ENCODE data around the gene PIGC.

Gene PIGC

GRCh38 chr1:172477741-172478140 is 33.9 kb upstream of the PIGC start:
- WGBS (ENCODE audit: extremely low coverage, insufficient coverage, insufficient read length), result no CpG with 5 or more reads among the region's 1 CpG
- Histone ChIP-seq H2BK12ac (ENCODE audit: low read length) (no peak overlapping the region), H3K79me1 (ENCODE audit: low read length) (peaks cover 28% of the 10 kb centered on the region), H3K27me3 (ENCODE audit: insufficient read depth, low read length) (no peaks in the 10 kb centered on the region), H4K8ac (ENCODE audit: low read depth, low read length) (no peak overlapping the region), H3K36me3 (ENCODE audit: control insufficient read depth in 1 of 2, insufficient read depth in 2 of 2, low read length in 2 of 2) (no peaks in the 10 kb centered on the region), H4K91ac (ENCODE audit: low read depth, low read length) (no peak overlapping the region), H3K4me1 (ENCODE audit: control insufficient read depth in 1 of 2, insufficient read depth in 2 of 2, low read length in 2 of 2) (peaks cover 9 to 22% of the 10 kb centered on the region in 2 experiments), H2AK5ac (ENCODE audit: low read length) (no peak overlapping the region), H3K9me3 (ENCODE audit: insufficient read depth, low read depth, low read length) (no peaks in the 10 kb centered on the region), H2BK120ac (ENCODE audit: insufficient read depth, low read length, poor library complexity) (no peak overlapping the region), H3K18ac (ENCODE audit: low read length) (no peak overlapping the region), H3K23ac (ENCODE audit: low read length) (no peak overlapping the region), H3K4ac (ENCODE audit: low read depth, low read length) (no peak overlapping the region), H3K4me3 (ENCODE audit: low read depth, low read length) (no peak overlapping the region), H3K27ac (ENCODE audit: low read depth, low read length) (peak overlapping the region; percentile 98), H3K14ac (ENCODE audit: low read length) (no peak overlapping the region), H3K4me2 (ENCODE audit: low read length) (no peak overlapping the region), H2BK5ac (ENCODE audit: low read depth, low read length, poor library complexity) (no peak overlapping the region), H4K12ac (ENCODE audit: low read depth, low read length) (no peak overlapping the region), H3K79me2 (ENCODE audit: control insufficient read depth, insufficient read depth, low read length, poor library complexity) (peaks cover 3% of the 10 kb centered on the region), H3K9ac (ENCODE audit: low read length) (no peak overlapping the region), H2AFZ (ENCODE audit: insufficient read depth, low read length, poor library complexity) (no peak overlapping the region)
- peak; percentile 31 to 43 for DNase-seq

DNA sequence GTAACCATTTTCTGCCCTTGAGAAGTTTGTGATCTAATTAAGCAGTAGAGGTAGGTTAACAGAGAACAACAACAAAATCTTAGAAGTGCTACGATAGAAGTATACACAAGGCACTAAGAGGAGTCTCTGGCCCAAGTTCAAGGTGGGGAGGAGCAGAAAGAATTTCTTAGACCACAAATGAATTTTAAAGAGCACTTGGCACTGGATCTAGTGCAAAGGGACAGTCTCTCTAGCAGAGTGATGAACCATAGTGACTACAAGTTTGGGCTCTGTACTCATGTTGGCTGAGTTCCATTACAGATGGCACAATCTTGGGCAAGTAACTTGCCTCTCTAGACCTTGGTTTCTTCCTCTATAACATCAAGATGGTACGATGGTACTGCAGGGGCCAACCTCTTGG is 33.3 kb upstream of the PIGC start:
- Histone ChIP-seq H2BK12ac (ENCODE audit: low read length) (peak overlapping the region; percentile 97), H3K36me3 (ENCODE audit: control insufficient read depth in 1 of 2, insufficient read depth in 2 of 2, low read length in 2 of 2) (no peaks in the 10 kb centered on the region), H3K27me3 (ENCODE audit: insufficient read depth, low read length) (no peaks in the 10 kb centered on the region), H3K14ac (ENCODE audit: low read length) (peak overlapping the region; percentile 96), H3K23ac (ENCODE audit: low read length) (no peak overlapping the region), H4K12ac (ENCODE audit: low read depth, low read length) (no peak overlapping the region), H3K79me2 (ENCODE audit: control insufficient read depth, insufficient read depth, low read length, poor library complexity) (peaks cover 3% of the 10 kb centered on the region), H2AK5ac (ENCODE audit: low read length) (peak overlapping the region; percentile 100), H3K9me3 (ENCODE audit: insufficient read depth, low read depth, low read length) (no peaks in the 10 kb centered on the region), H3K4me3 (ENCODE audit: low read depth, low read length) (no peak overlapping the region), H4K8ac (ENCODE audit: low read depth, low read length) (peak overlapping the region; percentile 87), H3K79me1 (ENCODE audit: low read length) (peaks cover 26% of the 10 kb centered on the region), H2BK120ac (ENCODE audit: insufficient read depth, low read length, poor library complexity) (peak overlapping the region; percentile 99), H3K4me2 (ENCODE audit: low read length) (no peak overlapping the region), H4K91ac (ENCODE audit: low read depth, low read length) (peak overlapping the region; percentile 100), H3K4me1 (ENCODE audit: control insufficient read depth in 1 of 2, insufficient read depth in 2 of 2, low read length in 2 of 2) (peaks cover 7 to 19% of the 10 kb centered on the region in 2 experiments), H2BK5ac (ENCODE audit: low read depth, low read length, poor library complexity) (peak overlapping the region; percentile 100), H3K18ac (ENCODE audit: low read length) (peak overlapping the region; percentile 98), H3K4ac (ENCODE audit: low read depth, low read length) (peak overlapping the region; percentile 99), H3K27ac (ENCODE audit: low read depth, low read length) (peak overlapping the region; percentile 98), H2AFZ (ENCODE audit: insufficient read depth, low read length, poor library complexity) (no peak overlapping the region), H3K9ac (ENCODE audit: low read length) (no peak overlapping the region)
- DNase-seq, result no peak
- no CpG with 5 or more reads among the region's 2 CpGs for WGBS (ENCODE audit: extremely low coverage, insufficient coverage, insufficient read length)

GRCh38 chr1:172476218-172476811 is 32.4 kb upstream of the PIGC start:
- peak overlapping the region; percentile 89 for H4K91ac ChIP-seq (ENCODE audit: low read depth, low read length)
- H3K9me3 ChIP-seq (ENCODE audit: insufficient read depth, low read depth, low read length), result no peaks in the 10 kb centered on the region
- H2BK12ac ChIP-seq (ENCODE audit: low read length), result peak overlapping the region; percentile 86
- no peak overlapping the region for H2AK5ac ChIP-seq (ENCODE audit: low read length)
- H3K4ac ChIP-seq (ENCODE audit: low read depth, low read length), result peak overlapping the region; percentile 38
- no peak overlapping the region for H4K12ac ChIP-seq (ENCODE audit: low read depth, low read length)
- no peak overlapping the region for H3K23ac ChIP-seq (ENCODE audit: low read length)
- no peak overlapping the region for H3K9ac ChIP-seq (ENCODE audit: low read length)
- no peak overlapping the region for H2AFZ ChIP-seq (ENCODE audit: insufficient read depth, low read length, poor library complexity)
- H3K79me2 ChIP-seq (ENCODE audit: control insufficient read depth, insufficient read depth, low read length, poor library complexity), result peaks cover 3% of the 10 kb centered on the region
- H3K4me2 ChIP-seq (ENCODE audit: low read length), result peak overlapping the region; percentile 8
- peaks cover 25% of the 10 kb centered on the region for H3K79me1 ChIP-seq (ENCODE audit: low read length)
- peaks cover 7 to 19% of the 10 kb centered on the region in 2 experiments for H3K4me1 ChIP-seq (ENCODE audit: control insufficient read depth in 1 of 2, insufficient read depth in 2 of 2, low read length in 2 of 2)
- peak overlapping the region; percentile 83 for H2BK120ac ChIP-seq (ENCODE audit: insufficient read depth, low read length, poor library complexity)
- no CpG with 5 or more reads among the region's 4 CpGs for WGBS (ENCODE audit: extremely low coverage, insufficient coverage, insufficient read length)
- peak; percentile 88 to 94 for DNase-seq
- H3K36me3 ChIP-seq (ENCODE audit: control insufficient read depth in 1 of 2, insufficient read depth in 2 of 2, low read length in 2 of 2), result no peaks in the 10 kb centered on the region
- H3K4me3 ChIP-seq (ENCODE audit: low read depth, low read length), result no peak overlapping the region
- peak overlapping the region; percentile 75 for H3K18ac ChIP-seq (ENCODE audit: low read length)
- peak overlapping the region; percentile 59 for H4K8ac ChIP-seq (ENCODE audit: low read depth, low read length)
- peak overlapping the region; percentile 98 for H3K27ac ChIP-seq (ENCODE audit: low read depth, low read length)
- peak overlapping the region; percentile 80 for H2BK5ac ChIP-seq (ENCODE audit: low read depth, low read length, poor library complexity)
- H3K27me3 ChIP-seq (ENCODE audit: insufficient read depth, low read length), result no peaks in the 10 kb centered on the region
- peak overlapping the region; percentile 41 for H3K14ac ChIP-seq (ENCODE audit: low read length)

GRCh38 chr1:172473842-172474241 is 30.0 kb upstream of the PIGC start:
- H2BK5ac ChIP-seq (ENCODE audit: low read depth, low read length, poor library complexity), result no peak overlapping the region
- DNase-seq, result no peak
- no peak overlapping the region for H3K4me3 ChIP-seq (ENCODE audit: low read depth, low read length)
- no peak overlapping the region for H2AFZ ChIP-seq (ENCODE audit: insufficient read depth, low read length, poor library complexity)
- no peak overlapping the region for H2AK5ac ChIP-seq (ENCODE audit: low read length)
- peaks cover 3 to 13% of the 10 kb centered on the region in 2 experiments for H3K4me1 ChIP-seq (ENCODE audit: control insufficient read depth in 1 of 2, insufficient read depth in 2 of 2, low read length in 2 of 2)
- H3K27ac ChIP-seq (ENCODE audit: low read depth, low read length), result no peak overlapping the region
- H4K12ac ChIP-seq (ENCODE audit: low read depth, low read length), result no peak overlapping the region
- H4K8ac ChIP-seq (ENCODE audit: low read depth, low read length), result no peak overlapping the region
- no peak overlapping the region for H3K9ac ChIP-seq (ENCODE audit: low read length)
- H3K14ac ChIP-seq (ENCODE audit: low read length), result no peak overlapping the region
- peaks cover 16% of the 10 kb centered on the region for H3K79me1 ChIP-seq (ENCODE audit: low read length)
- peaks cover 2% of the 10 kb centered on the region for H3K79me2 ChIP-seq (ENCODE audit: control insufficient read depth, insufficient read depth, low read length, poor library complexity)
- no peaks in the 10 kb centered on the region for H3K9me3 ChIP-seq (ENCODE audit: insufficient read depth, low read depth, low read length)
- H3K27me3 ChIP-seq (ENCODE audit: insufficient read depth, low read length), result no peaks in the 10 kb centered on the region
- no peak overlapping the region for H2BK12ac ChIP-seq (ENCODE audit: low read length)
- H4K91ac ChIP-seq (ENCODE audit: low read depth, low read length), result no peak overlapping the region
- no peak overlapping the region for H3K23ac ChIP-seq (ENCODE audit: low read length)
- H3K18ac ChIP-seq (ENCODE audit: low read length), result no peak overlapping the region
- no peak overlapping the region for H3K4ac ChIP-seq (ENCODE audit: low read depth, low read length)
- H2BK120ac ChIP-seq (ENCODE audit: insufficient read depth, low read length, poor library complexity), result no peak overlapping the region
- no peak overlapping the region for H3K4me2 ChIP-seq (ENCODE audit: low read length)
- H3K36me3 ChIP-seq (ENCODE audit: control insufficient read depth in 1 of 2, insufficient read depth in 2 of 2, low read length in 2 of 2), result no peaks in the 10 kb centered on the region
